Liver (tissue), 9 donors: ENCODE measurements around the gene MED23. TPM values are rescaled to one million over a fixed set of nuclear protein-coding genes. Genes with fewer than 3 reads are reported as not detected.
A peak's percentile ranks its signal among the peaks of the same experiment; 100 is the strongest.

Source experiments
- DNase-seq: peaks from one replicate; pipeline ENCODE4 v3.0.0-alpha.2; 2017; ENCODE audit warnings: low spot score
- H3K27ac ChIP-seq, 2 donors: one replicate each; pipeline ENCODE4 v1.7.0; 2013; ENCODE audit warnings: inconsistent platforms in 2 of 2, low read length in 2 of 2, control low read depth in 1 of 2, low read depth in 1 of 2, mild to moderate bottlenecking in 1 of 2
- H3K27me3 ChIP-seq, 4 donors: one replicate each; pipeline versions ENCODE4 v1.6.1 to v1.7.0; 2013; ENCODE audit warnings: low read length in 3 of 4, inconsistent platforms in 1 of 4, mild to moderate bottlenecking in 1 of 4, moderate library complexity in 1 of 4; ENCODE audit not compliant: control insufficient read depth in 4 of 4, insufficient read depth in 4 of 4
- H3K36me3 ChIP-seq, 4 donors: one replicate each; pipeline versions ENCODE4 v1.6.1 to v1.7.0; 2013; ENCODE audit warnings: low read length in 3 of 4, mild to moderate bottlenecking in 3 of 4, low read depth in 1 of 4, moderate library complexity in 1 of 4; ENCODE audit not compliant: control insufficient read depth in 4 of 4, insufficient read depth in 3 of 4
- H3K4me1 ChIP-seq, 4 donors: one replicate each; pipeline versions ENCODE4 v1.6.1 to v1.7.0; 2013; ENCODE audit warnings: low read length in 3 of 4, mild to moderate bottlenecking in 3 of 4, moderate library complexity in 1 of 4; ENCODE audit not compliant: control insufficient read depth in 4 of 4, insufficient read depth in 4 of 4
- H3K4me3 ChIP-seq, 3 donors: one replicate each; pipeline versions ENCODE4 v1.6.1 to v1.7.0; 2013; ENCODE audit warnings: low read length in 3 of 3, control low read depth in 1 of 3, low read depth in 1 of 3, mild to moderate bottlenecking in 1 of 3
- H3K9ac ChIP-seq, 2 donors: one replicate each; pipeline ENCODE4 v1.7.0; 2013; ENCODE audit warnings: low read length in 2 of 2, mild to moderate bottlenecking in 2 of 2, moderate library complexity in 2 of 2, control low read depth in 1 of 2, low read depth in 1 of 2
- H3K9me3 ChIP-seq, 4 donors: one replicate each; pipeline versions ENCODE4 v1.6.1 to v1.7.0; 2013; ENCODE audit warnings: low read length in 3 of 4; ENCODE audit not compliant: control insufficient read depth in 4 of 4
- CTCF ChIP-seq: fragments of 150-350 bp; IDR thresholded peaks from 2 replicates; pipeline ENCODE4 v1.5.1; 2017; ENCODE audit warnings: improper control_type of control experiment, low read depth, low read length; ENCODE audit not compliant: missing input control
- FOXA2 ChIP-seq: IDR thresholded peaks from 2 replicates; pipeline ENCODE4 v1.6.1; 2016; ENCODE audit warnings: antibody characterized with exemption
- GABPA ChIP-seq, 2 donors: IDR thresholded peaks in 1 of 2; conservative IDR thresholded peaks in 1 of 2; 2 replicates each; pipeline ENCODE4 v1.6.1; 2016; ENCODE audit warnings: antibody characterized with exemption in 2 of 2, mild to moderate bottlenecking in 1 of 2, moderate library complexity in 1 of 2
- HNF4G ChIP-seq: IDR thresholded peaks from 2 replicates; pipeline ENCODE4 v1.6.1; 2016; ENCODE audit warnings: antibody characterized with exemption
- NR2F2 ChIP-seq: IDR thresholded peaks from 2 replicates; pipeline ENCODE4 v1.6.1; 2016; ENCODE audit warnings: antibody characterized with exemption
- REST ChIP-seq: IDR thresholded peaks from 2 replicates; pipeline ENCODE4 v1.6.1; 2016; ENCODE audit warnings: antibody characterized with exemption, mild to moderate bottlenecking
- RXRA ChIP-seq, 2 donors: IDR thresholded peaks; 2 replicates each; pipeline ENCODE4 v1.6.1; 2017 to 2018; ENCODE audit warnings: antibody characterized with exemption in 2 of 2, mild to moderate bottlenecking in 1 of 2
- SP1 ChIP-seq: IDR thresholded peaks from 2 replicates; pipeline ENCODE4 v1.6.1; 2018; ENCODE audit warnings: antibody characterized with exemption, mild to moderate bottlenecking
- TAF1 ChIP-seq: conservative IDR thresholded peaks from 2 replicates; pipeline ENCODE4 v1.6.1; 2016; ENCODE audit warnings: antibody characterized with exemption, mild to moderate bottlenecking
- ZBTB33 ChIP-seq: IDR thresholded peaks from 2 replicates; pipeline ENCODE4 v1.6.1; 2016; ENCODE audit warnings: antibody characterized with exemption
- WGBS: extraction: QIAGEN DNeasy Blood & Tissue Kit; methylation state at CpG from one replicate; pipeline ENCODE4 v1.1.7; 2013; 5-methylcytosine and 5-hydroxymethylcytosine counted together
- polyA plus RNA-seq, 2 donors: library from polyadenylated mRNA; stranded (reverse) in 1 of 2; unstranded in 1 of 2; fragments of 200-250 nt in 1 of 2; fragments of >200 nt in 1 of 2; fragmentation: Nextera tagmentation in 1 of 2; extraction: Ambion mirVana in 1 of 2; gene quantifications; one replicate each; pipeline versions ENCODE4 v1.2.1 to v1.2.3, GENCODE V29; 2013 to 2015
- total RNA-seq, 2 donors: library from RNA; depleted of rRNA; stranded (reverse); fragments of >200 nt; gene quantifications; one replicate each; pipeline ENCODE4 v1.2.3, GENCODE V29; 2014
- donor health status: healthy.
- donor health status: healthy.
- donor health status: healthy.
- donor health status: healthy.
- donor health status: healthy.

MED23 gene
- total and polyA plus RNA-seq, 4 donors, result 3.9 to 17.3 (median 13.4) TPM

GRCh38 chr6:131629651-131630050, 1.6 kb upstream of the MED23 start:
- TF ChIP-seq GABPA (IDR thresholded peaks at IDR 0.05 in 1 of 2, conservative IDR thresholded peaks at IDR 0.05 in 1 of 2), result no peak
- TF ChIP-seq RXRA (IDR thresholded peaks at IDR 0.05), result no peak
- no peak for TF ChIP-seq REST
- no peak for TF ChIP-seq NR2F2
- no peak for TF ChIP-seq HNF4G
- TF ChIP-seq CTCF, result no peak
- no peak for TF ChIP-seq TAF1
- TF ChIP-seq SP1, result no peak
- Histone ChIP-seq H3K27ac (no peak overlapping the region), H3K4me3 (no peak overlapping the region), H3K9me3 (no peaks in the 10 kb centered on the region), H3K36me3 (peaks cover 0 to 4% (median 1%) of the 10 kb centered on the region in 4 donors), H3K27me3 (no peaks in the 10 kb centered on the region), H3K9ac (no peak overlapping the region), H3K4me1 (peaks cover 0 to 15% (median 13%) of the 10 kb centered on the region in 4 donors)
- WGBS, result 83% methylated on average over 2 of the region's 2 CpGs
- no peak for DNase-seq

- peaks cover 0 to 12% (median 7%) of the 10 kb centered on the region in 4 donors for H3K36me3 ChIP-seq
- TF ChIP-seq ZBTB33 (no peak), REST (no peak), TAF1 (no peak), FOXA2 (no peak)
- 45% methylated on average over 1 of the region's 1 CpG for WGBS
- H3K27me3 ChIP-seq, result no peaks in the 10 kb centered on the region
- H3K9me3 ChIP-seq, result no peaks in the 10 kb centered on the region
- H3K9ac ChIP-seq, result peak overlapping the region in 1 of 2 donors; percentile 8
- no peak for DNase-seq
- H3K4me1 ChIP-seq, result peaks cover 0 to 15% (median 13%) of the 10 kb centered on the region in 4 donors
- H3K4me3 ChIP-seq, result no peak overlapping the region
- no peak overlapping the region for H3K27ac ChIP-seq
Observed at GRCh38 chr6:131628726-131629125, 684 bp upstream of the MED23 start.
